Gastroesophageal sphincter (tissue), 3 donors: Measurements from ENCODE around the gene DGKK.

Experiments used
- EP300 ChIP-seq: sonication (generic); formaldehyde crosslinking; IDR thresholded peaks from one replicate; pipeline ENCODE4 v1.6.1; 2017; ENCODE audit warnings: antibody characterized with exemption, mild to moderate bottlenecking
- POLR2A ChIP-seq, 2 donors: fragments of 450-650 bp; IDR thresholded peaks; one replicate each; pipeline ENCODE4 v1.6.1; 2017; ENCODE audit warnings: antibody characterized with exemption in 2 of 2, mild to moderate bottlenecking in 2 of 2, moderate library complexity in 1 of 2
- POLR2AphosphoS5 ChIP-seq: sonication (generic); formaldehyde crosslinking; IDR thresholded peaks from one replicate; pipeline ENCODE4 v1.6.1; 2017; ENCODE audit warnings: antibody characterized with exemption
- TF ChIP-seq, protein P1 (sequence below), 4 experiments: fragments of 200-600 bp in 2 of 4; fragments of 450-650 bp in 2 of 4; sonication (generic) in 1 of 4; IDR thresholded peaks; one replicate each; pipeline ENCODE4 v1.5.1; 2017 to 2019; ENCODE audit warnings: antibody characterized with exemption in 4 of 4, mild to moderate bottlenecking in 2 of 4, moderate library complexity in 2 of 4

DNA sequence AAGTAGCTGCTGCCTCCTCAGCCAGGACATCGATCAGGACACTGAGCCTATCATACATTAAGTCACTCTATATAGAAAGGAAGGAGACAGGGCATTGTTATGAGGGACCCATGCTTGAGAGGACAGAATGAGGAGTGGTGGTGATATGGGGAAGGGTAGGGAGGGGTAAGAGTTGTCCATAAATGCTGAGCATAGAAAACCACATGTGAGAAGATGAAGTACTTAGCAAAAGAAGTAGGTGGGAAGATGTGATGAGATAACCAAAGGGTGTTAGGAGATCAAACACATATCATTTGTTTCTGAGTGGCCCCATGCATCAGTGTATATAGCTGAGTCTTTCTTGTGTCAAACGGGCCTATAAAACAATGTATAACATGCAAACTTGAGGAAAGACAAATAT, 84.1 kb downstream of the DGKK start:
- TF ChIP-seq, protein P1, sequence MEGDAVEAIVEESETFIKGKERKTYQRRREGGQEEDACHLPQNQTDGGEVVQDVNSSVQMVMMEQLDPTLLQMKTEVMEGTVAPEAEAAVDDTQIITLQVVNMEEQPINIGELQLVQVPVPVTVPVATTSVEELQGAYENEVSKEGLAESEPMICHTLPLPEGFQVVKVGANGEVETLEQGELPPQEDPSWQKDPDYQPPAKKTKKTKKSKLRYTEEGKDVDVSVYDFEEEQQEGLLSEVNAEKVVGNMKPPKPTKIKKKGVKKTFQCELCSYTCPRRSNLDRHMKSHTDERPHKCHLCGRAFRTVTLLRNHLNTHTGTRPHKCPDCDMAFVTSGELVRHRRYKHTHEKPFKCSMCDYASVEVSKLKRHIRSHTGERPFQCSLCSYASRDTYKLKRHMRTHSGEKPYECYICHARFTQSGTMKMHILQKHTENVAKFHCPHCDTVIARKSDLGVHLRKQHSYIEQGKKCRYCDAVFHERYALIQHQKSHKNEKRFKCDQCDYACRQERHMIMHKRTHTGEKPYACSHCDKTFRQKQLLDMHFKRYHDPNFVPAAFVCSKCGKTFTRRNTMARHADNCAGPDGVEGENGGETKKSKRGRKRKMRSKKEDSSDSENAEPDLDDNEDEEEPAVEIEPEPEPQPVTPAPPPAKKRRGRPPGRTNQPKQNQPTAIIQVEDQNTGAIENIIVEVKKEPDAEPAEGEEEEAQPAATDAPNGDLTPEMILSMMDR (IDR thresholded peaks at IDR 0.05), result no peak
- no peak for TF ChIP-seq POLR2AphosphoS5
- TF ChIP-seq POLR2A (IDR thresholded peaks at IDR 0.05), result no peak
- TF ChIP-seq EP300, result no peak
